GM19324 (cell line): ENCODE data around the gene PRC1.

ENCODE experiments used
- ATAC-seq: cut with Tn5 transposase; IDR thresholded peaks from one replicate; pipeline ENCODE4 v1.9.1; 2021; ENCODE audit warnings: mild to moderate bottlenecking, moderate library complexity; ENCODE audit not compliant: unreplicated experiment, low FRiP score

PRC1 gene

DNA sequence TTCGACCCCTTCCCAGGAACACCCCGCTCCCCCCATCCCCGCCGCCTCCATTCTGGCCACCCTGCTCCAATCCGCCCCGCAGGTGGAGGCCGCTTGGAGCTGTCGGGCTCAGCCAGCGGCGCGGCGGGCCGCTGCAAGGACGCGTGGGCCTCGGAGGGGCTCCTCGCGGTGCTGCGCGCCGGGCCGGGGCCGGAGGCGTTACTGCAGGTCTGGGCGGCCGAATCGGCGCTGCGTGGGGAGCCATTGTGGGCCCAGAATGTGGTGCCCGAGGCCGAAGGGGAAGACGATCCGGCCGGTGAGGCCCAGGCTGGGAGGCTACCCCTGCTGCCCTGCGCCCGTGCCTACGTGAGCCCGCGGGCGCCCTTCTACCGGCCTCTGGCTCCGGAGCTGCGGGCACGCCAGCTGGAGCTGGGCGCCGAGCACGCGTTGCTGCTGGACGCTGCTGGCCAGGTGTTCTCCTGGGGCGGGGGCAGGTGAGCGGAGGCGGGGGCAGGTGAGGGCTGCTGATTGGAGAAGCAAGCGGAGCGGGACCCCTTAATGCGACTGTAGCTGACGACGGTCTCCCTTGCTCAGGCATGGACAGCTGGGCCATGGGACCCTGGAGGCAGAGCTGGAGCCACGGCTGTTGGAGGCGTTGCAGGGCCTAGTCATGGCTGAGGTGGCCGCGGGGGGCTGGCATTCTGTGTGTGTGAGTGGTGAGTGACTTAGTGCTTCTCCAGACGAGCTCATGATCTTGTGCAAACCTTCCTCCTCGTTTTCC, 37.1 kb downstream of the PRC1 start:
- ATAC-seq = no peak

DNA sequence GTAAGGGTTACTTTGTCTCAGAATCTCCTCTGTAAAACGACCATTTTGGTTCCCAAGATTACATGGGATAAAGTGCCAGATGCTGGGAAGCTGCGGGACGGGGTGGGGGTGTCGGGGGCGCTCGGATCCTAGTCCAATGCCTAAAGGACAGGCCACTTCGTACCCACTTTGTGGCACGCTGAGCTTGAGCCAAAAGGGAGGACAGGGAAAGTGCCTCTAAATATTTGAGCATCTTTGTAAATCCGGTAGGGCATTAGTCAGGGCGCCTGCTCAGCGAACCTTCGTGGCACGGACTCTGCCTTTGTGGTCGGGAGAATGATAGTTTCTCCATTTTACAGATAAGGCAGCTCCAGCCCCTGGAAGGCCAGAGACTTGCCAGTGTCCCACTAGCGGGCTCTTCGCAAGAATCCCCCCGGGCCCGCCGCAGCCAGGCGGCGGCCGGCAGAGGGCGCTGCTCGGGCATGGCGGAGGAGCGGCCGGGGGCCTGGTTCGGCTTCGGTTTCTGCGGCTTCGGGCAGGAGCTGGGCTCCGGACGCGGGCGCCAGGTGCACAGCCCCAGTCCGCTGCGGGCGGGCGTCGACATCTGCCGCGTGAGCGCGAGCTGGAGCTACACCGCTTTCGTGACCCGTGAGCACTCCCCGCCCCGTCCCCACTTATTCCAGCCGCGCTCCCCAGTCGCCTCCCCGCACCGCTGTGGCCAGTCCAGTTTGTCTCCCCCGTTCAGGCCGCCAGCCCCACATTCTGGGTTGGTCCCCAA, 37.9 kb downstream of the PRC1 start:
- no peak for ATAC-seq

DNA sequence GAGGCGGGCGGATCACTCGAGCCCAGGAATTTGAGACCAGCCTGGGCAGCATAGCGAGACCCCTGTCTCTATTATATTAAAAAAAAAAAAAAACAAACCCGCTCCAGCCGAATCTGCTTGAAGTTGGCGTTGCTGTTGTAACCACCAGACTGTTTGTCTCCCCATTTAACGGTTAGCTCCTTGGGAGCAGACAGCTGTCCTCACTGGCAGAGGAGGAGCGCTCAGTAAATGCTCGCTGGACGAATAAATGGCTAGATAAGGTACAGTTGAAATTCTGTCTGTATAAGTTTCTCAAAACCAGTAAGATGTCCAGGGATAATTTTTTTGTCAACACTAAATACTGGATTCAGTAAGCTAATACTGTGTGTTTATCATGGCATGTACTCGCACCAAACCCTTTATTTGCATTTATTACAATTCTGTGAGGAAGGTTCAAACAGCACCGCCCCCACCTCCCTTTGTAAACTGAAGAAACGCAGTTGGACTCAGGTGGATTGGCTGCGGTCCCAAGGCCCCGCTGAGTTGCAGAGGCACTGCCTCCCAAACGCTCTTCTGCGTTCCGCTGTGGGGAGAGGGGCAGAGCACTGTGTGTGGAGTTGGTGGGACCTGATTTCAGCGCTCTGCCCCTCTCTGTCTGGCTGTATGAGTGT, 38.6 kb downstream of the PRC1 start:
- no peak for ATAC-seq

DNA sequence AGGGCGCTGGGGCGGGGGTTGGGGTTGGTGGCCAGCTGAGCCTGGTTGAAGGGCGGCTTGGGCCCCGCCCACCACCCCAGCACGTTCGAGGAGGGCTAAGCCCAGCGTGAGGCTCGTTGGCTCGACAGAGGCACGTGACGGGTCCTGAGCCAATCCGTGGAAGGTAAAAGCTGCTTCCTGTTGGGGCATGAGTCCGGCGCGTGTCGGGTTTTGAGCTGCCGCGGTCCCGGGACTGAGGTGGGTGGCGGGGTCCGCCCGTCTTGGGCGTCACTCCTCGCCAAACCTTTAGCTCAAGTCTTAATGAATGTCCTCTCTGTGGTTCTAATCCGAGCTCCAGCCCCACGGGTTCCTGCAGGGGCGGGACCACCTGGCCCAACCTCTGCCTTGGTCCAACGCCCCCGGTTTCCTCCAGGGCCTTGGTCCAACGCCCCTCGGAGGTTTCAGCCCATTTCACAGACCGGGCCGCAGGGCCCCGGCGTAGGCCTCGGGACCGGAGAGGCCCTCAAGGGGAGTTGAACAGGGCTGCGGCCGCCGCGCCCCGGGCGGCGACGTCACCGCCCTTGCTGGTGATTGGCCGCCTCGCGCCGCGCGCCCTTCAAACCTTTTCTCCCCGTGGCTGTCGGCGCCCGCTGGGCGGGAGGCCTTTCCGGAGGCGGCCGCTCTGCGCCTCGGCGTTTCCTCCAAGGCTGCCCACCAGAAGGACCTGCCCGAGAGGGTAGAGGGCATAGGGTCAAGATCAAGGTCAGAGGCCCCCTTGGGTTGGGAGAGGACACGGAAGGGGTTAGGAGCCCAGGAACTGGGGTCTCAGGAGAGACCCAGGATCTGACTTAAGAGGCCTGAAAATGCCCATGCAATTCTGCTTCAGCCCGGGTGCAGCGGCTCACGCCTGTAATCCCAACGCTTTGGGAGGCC, 39.4 kb downstream of the PRC1 start, which contains the start of gene RCCD1:
RCCD1 (plus strand) TSS at position 173 of the 912 bp plus-strand sequence. CDS start 1,851 bp downstream, outside the sequence.
- ATAC-seq = peak; percentile 93

DNA sequence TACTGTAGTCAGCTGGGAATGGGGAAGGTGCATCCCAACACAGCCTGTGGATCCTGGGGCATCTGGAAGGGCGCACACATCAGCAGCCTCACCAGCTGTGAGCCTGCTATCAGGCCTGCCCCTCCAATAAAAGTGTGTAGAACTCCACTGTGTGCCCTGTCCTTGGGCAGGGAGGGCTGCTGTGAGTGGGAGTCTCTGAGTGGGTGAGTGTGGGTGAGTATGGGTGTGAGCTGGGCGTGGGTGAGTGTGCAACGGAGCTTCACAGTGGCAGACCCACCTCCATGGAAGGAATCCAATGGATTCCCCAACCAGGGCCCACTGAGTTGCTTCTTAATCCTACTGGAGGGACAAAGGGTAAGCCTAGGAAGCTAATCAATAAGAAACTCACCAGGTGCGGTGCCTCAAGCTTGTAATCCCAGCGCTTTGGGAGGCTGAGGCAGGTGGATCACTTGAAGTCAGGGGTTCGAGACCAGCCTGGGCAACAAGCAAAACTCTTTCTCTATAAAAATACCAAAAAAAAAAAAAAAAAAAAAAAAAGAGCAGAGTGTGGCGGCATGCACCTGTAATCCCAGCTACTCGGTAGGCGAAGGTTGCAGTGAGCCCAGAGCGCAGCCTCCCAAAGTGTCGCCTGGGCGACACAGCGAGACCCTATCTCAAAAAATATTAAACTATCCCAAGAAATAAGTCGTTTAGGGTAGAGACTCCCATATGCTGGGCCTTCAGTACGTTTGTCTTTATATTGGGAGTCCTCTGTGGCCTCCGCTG, 40.2 kb downstream of the PRC1 start:
- ATAC-seq = no peak

DNA sequence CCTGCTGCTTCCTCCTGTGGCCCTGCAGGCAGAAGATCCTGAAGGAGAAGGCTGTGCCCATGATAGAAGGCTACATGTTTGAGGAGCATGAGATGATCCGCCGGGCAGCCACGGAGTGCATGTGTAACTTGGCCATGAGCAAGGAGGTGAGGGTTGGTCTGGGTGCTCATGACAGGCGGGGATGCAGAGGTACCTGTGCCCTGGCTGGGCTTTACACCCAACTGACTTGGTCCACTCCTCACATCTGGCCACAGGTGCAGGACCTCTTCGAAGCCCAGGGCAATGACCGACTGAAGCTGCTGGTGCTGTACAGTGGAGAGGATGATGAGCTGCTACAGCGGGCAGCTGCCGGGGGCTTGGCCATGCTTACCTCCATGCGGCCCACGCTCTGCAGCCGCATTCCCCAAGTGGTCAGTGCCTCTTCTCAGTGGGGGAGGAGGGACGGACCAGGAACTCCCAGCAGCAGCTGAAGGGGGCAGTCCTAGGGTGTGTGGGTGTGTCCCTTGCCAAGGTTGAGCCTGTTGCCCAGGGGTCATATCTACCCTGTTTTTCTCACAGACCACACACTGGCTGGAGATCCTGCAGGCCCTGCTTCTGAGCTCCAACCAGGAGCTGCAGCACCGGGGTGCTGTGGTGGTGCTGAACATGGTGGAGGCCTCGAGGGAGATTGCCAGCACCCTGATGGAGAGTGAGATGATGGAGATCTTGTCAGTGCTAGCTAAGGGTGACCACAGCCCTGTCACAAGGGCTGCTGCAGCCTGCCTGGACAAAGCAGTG, 41.2 kb downstream of the PRC1 start:
- no peak for ATAC-seq

DNA sequence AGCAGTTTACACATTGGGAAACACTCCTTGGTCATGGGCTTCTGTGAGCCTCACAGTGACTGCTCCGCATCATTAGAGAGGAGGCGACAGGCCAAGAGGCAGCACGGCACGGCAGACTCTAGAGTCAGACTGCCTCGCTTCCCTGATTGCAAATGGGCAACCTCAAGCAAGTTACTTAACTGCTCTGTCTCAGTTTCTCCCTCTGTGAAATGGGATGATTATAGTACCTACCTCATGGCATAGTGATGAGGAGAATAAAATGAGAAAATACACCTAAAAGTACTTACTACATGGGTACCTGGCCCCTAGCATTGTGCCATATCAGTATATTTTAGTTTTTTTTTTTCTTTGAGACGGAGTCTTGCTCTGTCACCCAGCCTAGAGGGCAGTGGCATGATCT, 43.7 kb downstream of the PRC1 start:
- no peak for ATAC-seq

DNA sequence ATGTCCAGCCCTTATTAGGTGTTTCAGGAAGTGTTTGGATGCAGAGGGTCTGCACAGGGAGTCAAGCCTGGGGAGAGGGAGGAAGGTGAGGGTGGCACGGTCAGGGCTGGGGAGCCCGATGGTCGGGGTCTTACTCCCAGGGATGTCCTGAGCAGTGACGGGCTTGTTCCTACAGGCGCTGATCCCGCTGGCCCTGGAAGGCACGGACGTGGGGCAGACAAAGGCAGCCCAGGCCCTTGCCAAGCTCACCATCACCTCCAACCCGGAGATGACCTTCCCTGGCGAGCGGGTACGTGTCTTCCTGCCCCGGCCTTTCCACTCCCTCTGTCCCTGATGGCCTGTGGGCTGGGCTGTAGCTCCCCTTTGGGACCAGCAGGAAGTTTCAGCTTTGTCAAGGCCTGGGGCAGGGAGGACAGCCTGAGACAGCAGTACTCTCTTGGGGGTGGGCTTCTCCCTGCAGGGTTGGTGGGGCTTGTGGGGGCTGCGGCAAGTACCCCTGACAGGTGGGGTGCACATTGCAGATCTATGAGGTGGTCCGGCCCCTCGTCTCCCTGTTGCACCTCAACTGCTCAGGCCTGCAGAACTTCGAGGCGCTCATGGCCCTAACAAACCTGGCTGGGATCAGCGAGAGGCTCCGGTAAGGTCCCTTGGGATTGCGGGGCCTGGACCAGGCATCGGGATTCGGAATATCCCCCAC, 44.2 kb downstream of the PRC1 start:
- no peak for ATAC-seq

DNA sequence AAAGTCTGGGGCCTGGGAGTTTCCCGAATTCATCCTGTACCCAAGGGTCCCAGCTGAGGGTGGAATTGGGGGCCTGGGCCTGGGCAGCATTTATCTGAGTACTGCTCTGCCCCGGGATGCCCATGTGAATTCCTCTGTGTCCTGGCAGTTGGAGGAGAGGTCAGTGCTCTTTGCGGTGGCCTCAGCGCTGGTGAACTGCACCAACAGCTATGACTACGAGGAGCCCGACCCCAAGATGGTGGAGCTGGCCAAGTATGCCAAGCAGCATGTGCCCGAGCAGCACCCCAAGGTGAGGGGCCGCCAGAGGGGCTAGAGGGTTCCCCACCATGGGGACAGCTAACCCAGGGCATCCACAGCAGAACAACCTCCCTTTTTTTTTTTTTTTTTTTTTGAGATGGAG, 45.8 kb downstream of the PRC1 start:
- ATAC-seq = no peak

DNA sequence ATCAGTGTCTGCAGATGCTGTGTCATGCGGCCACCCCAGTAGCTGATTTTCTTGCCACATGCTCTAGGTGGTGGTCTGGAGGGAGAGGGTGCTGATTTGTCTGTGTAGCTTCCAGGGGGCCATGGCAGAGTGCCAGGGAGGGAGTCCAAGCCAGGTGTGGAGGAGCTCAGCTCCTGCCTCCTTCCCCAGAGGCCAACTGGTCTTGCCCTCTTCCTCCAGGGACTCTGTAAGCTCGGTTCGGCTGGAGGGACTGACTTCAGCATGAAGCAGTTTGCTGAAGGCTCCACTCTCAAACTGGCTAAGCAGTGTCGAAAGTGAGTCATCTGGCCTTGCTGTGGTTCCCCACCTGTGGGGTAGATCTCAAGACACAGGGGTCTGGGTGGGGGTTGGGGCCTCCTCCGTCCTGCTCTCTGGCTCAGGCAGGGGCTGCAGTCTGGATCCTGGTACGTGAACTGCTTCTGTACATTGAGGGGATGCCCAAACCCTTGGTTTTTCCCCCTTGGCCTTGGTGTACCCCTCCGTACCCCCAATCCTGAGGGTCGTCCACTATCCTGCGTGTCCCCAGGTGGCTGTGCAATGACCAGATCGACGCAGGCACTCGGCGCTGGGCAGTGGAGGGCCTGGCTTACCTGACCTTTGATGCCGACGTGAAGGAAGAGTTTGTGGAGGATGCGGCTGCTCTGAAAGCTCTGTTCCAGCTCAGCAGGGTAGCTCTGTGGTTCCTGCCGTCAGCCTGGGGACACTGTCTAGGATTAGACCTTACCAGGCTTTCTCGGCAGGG, 46.6 kb downstream of the PRC1 start:
- ATAC-seq = no peak

DNA sequence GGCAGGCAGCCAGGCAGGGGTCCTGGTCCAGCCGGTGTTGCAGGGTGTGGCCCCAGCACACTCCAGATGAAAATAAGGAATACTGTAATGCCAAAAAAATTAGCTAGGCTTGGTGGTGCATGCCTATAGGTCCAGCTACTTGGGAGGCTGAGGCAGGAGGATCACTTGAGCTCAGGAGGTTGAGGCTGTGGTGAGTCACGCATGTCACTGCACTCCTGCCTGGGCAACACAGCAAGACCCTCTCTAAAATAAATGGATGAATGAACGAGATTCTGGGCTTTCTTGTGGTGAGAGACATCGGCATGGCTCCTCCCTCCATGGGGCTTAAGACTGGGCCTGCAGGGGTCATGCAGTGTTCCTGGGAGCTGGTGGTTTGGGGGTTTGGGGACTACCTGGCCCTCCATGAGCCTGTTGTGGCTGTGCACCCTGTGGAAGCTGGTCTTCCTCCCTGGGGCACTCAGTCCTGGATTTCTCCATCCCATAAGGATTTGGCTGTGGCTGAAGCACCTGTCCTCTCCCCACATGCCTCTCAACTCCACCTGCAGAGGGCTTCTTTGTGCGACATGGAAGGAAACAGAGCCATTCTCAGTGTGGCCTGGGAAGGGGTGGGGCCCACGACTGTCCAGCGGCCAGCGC, 47.3 kb downstream of the PRC1 start:
- ATAC-seq = no peak

DNA sequence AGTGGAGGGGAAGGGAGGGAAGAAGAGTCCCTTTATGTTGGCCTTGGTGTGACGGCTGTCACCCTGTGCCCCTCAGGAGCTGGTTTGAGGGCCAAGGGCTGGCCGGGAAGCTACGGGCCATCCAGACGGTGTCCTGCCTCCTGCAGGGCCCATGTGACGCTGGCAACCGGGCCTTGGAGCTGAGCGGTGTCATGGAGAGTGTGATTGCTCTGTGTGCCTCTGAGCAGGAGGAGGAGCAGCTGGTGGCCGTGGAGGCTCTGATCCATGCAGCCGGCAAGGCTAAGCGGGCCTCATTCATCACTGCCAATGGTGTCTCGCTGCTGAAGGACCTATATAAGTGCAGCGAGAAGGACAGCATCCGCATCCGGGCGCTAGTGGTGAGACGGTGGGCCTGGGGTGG, 47.8 kb downstream of the PRC1 start:
- ATAC-seq = no peak

DNA sequence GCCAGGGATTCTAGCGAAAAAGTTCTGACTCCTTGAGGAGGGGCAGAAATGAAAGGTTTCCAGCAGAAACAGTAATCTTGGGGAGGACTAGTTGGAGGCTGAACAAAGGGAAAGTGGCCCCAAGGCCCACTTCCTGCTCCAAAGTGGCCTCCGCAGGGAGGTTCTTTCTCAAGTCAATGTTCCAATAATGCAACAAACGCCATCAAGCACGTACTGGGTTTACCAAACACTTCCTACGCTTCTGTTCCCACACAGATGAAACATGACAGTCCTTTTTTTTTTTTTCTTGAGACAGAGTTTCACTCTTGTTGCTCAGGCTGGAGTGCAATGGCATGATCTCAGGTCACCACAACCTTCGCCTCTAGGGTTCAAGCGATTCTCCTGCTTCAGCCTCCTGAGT, 49.2 kb downstream of the PRC1 start:
- ATAC-seq = no peak

DNA sequence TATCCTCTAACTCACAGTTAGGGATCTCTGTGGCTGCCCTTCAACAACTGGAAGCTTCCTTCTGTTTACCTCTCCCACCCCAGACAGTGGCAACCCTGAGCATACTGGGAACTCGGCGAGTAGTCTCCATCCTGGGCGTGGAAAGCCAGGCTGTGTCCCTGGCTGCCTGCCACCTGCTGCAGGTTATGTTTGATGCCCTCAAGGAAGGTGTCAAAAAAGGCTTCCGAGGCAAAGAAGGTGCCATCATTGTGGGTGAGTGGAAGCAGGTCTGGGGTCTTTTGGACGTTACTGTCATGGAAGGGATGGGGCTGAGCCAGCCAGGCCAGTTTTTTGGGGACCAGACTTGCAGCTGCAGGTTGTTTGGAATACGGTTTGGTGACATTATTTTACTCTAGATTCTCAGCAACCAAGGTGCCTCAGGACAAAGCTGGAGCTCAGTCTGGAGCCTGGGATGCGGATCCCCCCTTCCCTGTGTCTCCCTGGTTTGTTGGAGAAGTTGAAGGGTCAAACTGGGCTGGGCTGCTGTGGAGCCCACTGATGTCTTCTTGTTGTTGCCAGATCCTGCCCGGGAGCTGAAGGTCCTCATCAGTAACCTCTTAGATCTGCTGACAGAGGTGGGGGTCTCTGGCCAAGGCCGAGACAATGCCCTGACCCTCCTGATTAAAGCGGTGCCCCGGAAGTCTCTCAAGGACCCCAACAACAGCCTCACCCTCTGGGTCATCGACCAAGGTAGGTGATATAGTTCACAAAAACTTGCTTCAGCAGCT, 51.8 kb downstream of the PRC1 start:
- no peak for ATAC-seq

DNA sequence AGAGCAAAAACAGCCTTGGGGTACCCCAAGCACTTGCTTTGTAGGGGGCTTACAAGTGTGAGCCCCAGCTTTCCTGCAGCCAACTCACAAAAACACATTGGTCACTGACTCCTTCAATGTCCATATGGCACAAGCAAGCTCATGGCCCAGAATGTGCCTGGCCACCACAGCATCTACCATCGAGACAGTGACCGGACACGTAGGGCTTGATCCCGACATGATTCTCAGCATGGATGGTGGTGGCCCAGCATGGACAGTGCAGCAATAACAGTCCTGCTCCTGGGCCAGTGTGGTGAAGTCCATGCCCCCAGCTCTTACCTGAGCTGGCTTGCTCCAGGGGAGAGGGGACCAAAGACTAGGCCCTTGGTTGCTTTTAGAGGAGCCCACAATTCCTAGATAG, 53.3 kb downstream of the PRC1 start:
- ATAC-seq = no peak

DNA sequence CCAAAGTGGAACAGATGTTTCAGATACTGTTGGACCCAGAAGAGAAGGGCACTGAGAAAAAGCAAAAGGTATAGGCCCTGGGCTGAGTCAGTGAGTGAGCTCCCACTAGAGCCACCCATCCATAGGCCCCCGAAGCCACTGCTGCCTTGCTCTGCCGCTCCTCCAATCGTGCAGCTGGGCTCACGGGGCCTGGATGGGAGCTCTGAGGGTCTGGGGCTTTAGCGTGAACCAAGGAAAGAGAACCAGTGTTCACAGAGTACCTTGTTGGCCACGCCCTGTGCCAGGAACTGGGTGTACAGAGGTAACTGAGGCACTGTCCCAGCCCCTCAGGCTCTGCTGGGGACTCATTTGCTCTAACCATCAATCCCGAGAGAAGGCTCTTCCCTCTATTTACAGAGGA, 54.6 kb downstream of the PRC1 start:
- ATAC-seq = no peak
